Stimulated activated naive CD4-positive, alpha-beta T cell treated with Interleukin-2 at 50 U/mL for 16 hours (primary cell): ENCODE results near the gene THSD4.

ENCODE experiments used
- DNase-seq: peaks from one replicate; lab custom pipeline; 2025; lab: John Stamatoyannopoulos, UW

Gene THSD4

GRCh38 chr15:71225851-71226250 lies 110.6 kb downstream of the THSD4 start:
- no peak for DNase-seq

GRCh38 chr15:71226536-71227455 lies 111.5 kb downstream of the THSD4 start:
- no peak for DNase-seq

- DNase-seq, result no peak
These were observed 113.1 kb downstream of the THSD4 start for GRCh38 chr15:71228403-71228802.

GRCh38 chr15:71230303-71230702 lies 115.0 kb downstream of the THSD4 start:
- no peak for DNase-seq

GRCh38 chr15:71231758-71232157 lies 116.5 kb downstream of the THSD4 start:
- no peak for DNase-seq

- DNase-seq, result no peak
These were observed 117.1 kb downstream of the THSD4 start for GRCh38 chr15:71232411-71232810.

- no peak for DNase-seq
These were observed 122.4 kb downstream of the THSD4 start for GRCh38 chr15:71237456-71238188.

GRCh38 chr15:71238926-71239325 lies 123.7 kb downstream of the THSD4 start:
- no peak for DNase-seq

GRCh38 chr15:71239592-71240364 lies 124.5 kb downstream of the THSD4 start:
- no peak for DNase-seq

- no peak for DNase-seq
These were observed 127.0 kb downstream of the THSD4 start for GRCh38 chr15:71242292-71242691.

- no peak for DNase-seq
These were observed 129.0 kb downstream of the THSD4 start for GRCh38 chr15:71244250-71244649.

- DNase-seq, result no peak
These were observed 130.3 kb downstream of the THSD4 start for GRCh38 chr15:71245588-71245987.

GRCh38 chr15:71248386-71248785 lies 133.1 kb downstream of the THSD4 start:
- no peak for DNase-seq

GRCh38 chr15:71249986-71250385 lies 134.7 kb downstream of the THSD4 start:
- DNase-seq, result no peak

- no peak for DNase-seq
These were observed 135.8 kb downstream of the THSD4 start for GRCh38 chr15:71250936-71251583.

GRCh38 chr15:71251584-71252043 lies 136.3 kb downstream of the THSD4 start:
- DNase-seq, result no peak

- no peak for DNase-seq
These were observed 136.9 kb downstream of the THSD4 start for GRCh38 chr15:71252044-71252739.

GRCh38 chr15:71252740-71253047 lies 137.4 kb downstream of the THSD4 start:
- no peak for DNase-seq

- no peak for DNase-seq
These were observed 139.2 kb downstream of the THSD4 start for GRCh38 chr15:71254491-71254890.

- DNase-seq, result no peak
These were observed 141.8 kb downstream of the THSD4 start for GRCh38 chr15:71256934-71257664.

- no peak for DNase-seq
These were observed 144.6 kb downstream of the THSD4 start for GRCh38 chr15:71259866-71260265.
